HEK293T (cell line): ENCODE measurements around the gene CHD6.

ENCODE experiments used
- ARNT ChIP-seq: fragments of 450-650 bp; IDR thresholded peaks from 2 replicates; pipeline ENCODE4 v1.6.1; 2017; ENCODE audit warnings: mild to moderate bottlenecking
- BHLHE40 ChIP-seq: fragments of 450-650 bp; IDR thresholded peaks from 2 replicates; pipeline ENCODE4 v1.6.1; 2016; ENCODE audit warnings: mild to moderate bottlenecking, moderate library complexity, borderline replicate concordance
- ELF4 ChIP-seq: fragments of 450-650 bp; IDR thresholded peaks from 2 replicates; pipeline ENCODE4 v1.6.1; 2017; ENCODE audit warnings: antibody characterized with exemption
- FOXA1 ChIP-seq: fragments of 450-650 bp; IDR thresholded peaks from 2 replicates; pipeline ENCODE4 v1.6.1; 2016; ENCODE audit warnings: mild to moderate bottlenecking
- TARDBP ChIP-seq: fragments of 450-650 bp; IDR thresholded peaks from 2 replicates; pipeline ENCODE4 v1.6.1; 2016
- ZNF384 ChIP-seq: fragments of 450-650 bp; IDR thresholded peaks from 2 replicates; pipeline ENCODE4 v1.6.1; 2016

- TF ChIP-seq ELF4 (no peak), ARNT (no peak), FOXA1 (no peak), ZNF384 (no peak), BHLHE40 (no peak), TARDBP (no peak)
Measured at GRCh38 chr20:41526327-41526726, 91.8 kb downstream of the CHD6 start.
